GM12872 (cell line): ENCODE measurements around the gene GRIN2A.

ENCODE experiments used
- TF ChIP-seq, protein P1 (sequence below): IDR thresholded peaks from 3 replicates; pipeline ENCODE4 v1.5.1; 2011; ENCODE audit warnings: low read depth, mild to moderate bottlenecking, low read length, moderate library complexity; ENCODE audit not compliant: insufficient read depth

GRIN2A gene

DNA sequence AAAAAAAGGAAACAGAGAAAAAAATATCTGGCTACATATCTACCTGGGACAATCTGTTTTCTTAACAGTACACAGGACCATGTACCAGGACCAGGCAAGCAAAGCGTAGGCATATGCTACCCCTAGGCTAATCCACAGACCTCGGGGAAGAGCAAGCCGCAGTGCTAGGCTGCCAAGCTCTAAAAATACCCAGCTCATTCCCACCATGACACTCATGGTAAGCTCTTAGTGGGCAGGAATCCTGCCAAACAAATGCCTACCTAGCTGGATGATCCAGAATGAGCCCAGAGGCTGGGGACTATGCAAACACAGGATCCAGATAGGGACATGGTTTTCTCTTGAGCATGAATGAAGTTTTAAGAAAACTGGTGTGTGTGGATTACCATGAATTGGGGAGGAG is 95.6 kb downstream of the GRIN2A start:
- TF ChIP-seq, protein P1, sequence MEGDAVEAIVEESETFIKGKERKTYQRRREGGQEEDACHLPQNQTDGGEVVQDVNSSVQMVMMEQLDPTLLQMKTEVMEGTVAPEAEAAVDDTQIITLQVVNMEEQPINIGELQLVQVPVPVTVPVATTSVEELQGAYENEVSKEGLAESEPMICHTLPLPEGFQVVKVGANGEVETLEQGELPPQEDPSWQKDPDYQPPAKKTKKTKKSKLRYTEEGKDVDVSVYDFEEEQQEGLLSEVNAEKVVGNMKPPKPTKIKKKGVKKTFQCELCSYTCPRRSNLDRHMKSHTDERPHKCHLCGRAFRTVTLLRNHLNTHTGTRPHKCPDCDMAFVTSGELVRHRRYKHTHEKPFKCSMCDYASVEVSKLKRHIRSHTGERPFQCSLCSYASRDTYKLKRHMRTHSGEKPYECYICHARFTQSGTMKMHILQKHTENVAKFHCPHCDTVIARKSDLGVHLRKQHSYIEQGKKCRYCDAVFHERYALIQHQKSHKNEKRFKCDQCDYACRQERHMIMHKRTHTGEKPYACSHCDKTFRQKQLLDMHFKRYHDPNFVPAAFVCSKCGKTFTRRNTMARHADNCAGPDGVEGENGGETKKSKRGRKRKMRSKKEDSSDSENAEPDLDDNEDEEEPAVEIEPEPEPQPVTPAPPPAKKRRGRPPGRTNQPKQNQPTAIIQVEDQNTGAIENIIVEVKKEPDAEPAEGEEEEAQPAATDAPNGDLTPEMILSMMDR: no peak

DNA sequence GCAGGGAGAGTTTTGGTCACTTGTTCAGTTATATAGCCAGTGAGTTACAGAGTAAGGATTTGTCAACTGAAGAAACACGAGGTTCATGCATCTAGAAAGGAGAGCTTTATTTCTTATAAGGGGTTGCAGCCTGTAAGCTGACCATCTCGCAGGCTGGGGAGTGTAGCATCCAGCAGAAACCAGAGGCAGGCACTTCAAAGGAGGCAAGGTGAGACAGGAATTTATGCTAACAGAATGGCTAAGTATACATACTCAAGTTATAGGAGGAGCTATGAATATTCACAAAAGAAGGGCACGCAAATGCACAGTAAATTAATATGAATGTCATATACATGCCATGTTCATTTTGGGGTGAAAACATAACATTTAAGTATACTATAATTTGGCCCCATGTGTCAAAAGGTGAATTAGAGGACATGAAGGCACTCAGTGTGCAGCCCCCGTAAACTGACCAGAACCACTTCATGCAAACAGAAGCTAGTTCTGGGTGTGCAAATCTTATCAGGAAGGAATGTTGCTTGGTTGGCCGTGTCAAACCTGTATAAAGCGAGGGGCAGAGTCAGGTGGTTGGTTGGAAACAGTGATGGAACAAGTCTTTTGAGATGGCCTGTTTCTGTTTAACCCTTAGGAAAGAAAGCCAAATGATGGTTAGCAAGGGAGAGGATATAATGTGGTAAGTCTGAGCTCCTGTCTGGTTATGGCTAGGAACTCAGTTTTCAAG is 97.0 kb downstream of the GRIN2A start:
- TF ChIP-seq, protein P1: no peak

DNA sequence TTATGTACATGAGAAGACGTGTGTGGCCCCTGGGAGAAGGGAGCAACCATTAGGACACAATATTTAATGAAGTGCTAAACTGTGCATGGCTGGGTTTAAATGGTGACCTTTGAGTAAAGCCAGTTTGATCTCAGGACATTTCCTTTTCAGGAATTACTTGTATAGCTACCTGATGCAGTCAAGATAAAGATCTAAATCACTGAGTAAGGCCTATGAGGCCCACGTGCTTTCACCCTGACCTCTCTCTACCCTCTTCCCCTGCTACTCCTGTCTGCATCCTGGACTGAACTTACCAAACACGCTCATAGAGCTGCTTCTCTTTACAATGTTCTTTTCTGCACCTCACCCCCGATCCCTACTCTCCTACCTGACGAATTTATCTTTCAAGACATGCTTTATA is 98.9 kb downstream of the GRIN2A start:
- TF ChIP-seq, protein P1: no peak

DNA sequence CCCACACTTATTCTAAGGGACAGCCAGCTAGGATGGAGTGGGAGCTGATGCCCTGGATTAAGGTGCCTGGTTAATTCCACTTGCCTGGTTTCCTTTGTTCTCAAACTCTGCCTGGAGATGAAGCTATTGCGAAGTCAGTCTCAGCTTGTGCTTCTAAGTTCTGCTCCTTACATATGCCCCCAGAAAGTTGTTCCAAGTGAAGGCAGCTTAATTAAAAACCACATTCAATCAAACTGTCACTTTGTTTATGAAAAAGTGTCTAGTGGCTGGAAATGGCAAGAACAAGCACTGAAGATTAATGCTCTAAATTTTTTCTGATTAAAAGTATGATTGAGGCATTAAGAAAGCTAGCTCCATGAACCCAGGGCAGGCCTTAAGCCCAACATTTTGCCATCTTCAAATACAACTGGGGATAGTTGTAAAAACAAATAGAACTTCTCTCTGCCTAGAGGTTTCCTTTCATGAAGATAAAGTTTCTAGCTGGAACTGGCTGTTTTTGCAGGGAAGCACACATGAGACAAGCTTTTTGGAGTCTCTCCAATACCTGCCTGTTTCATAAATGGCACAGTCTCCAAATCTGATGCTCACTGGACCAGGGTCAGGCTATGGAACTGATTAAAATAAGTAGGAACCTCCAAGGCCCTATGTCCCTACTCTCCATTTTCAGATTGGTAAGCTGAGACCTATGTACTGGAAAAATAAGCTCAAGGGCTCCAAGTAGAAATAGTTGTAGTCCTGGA is 100.9 kb downstream of the GRIN2A start:
- TF ChIP-seq, protein P1: no peak

DNA sequence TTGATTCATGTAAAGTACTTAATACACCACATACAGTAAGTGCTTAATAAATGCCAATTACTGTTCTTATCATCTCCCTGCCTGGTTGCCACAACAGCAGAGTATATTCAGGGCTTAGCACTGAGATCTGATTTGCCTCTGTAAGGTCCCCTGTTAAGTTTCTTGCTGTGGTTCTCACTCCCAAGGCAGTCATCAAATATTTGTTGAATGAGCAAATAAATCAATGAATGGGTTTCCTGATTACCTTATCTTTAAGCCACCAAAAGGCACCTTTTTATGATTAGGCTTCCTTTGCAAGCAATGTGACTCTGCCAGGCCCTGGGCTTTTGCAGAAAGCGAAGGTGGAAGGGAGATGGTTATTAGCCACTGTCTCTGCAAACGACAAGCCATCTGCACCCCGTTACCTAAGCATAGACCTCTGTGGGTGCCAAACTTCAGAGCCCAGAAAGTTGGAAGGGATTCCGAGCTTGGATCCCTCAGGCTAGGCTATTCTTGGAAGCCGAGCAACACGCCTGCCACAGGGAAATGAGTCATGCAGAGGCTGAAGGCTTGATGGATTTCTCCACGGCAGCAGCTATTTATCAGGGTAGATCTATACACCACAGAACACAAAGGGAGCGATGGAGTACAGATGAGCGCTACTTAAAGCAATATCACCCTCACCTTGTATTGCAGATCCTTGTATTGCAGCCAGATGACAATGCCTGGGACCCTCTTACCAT is 102.0 kb downstream of the GRIN2A start:
- TF ChIP-seq, protein P1: no peak

DNA sequence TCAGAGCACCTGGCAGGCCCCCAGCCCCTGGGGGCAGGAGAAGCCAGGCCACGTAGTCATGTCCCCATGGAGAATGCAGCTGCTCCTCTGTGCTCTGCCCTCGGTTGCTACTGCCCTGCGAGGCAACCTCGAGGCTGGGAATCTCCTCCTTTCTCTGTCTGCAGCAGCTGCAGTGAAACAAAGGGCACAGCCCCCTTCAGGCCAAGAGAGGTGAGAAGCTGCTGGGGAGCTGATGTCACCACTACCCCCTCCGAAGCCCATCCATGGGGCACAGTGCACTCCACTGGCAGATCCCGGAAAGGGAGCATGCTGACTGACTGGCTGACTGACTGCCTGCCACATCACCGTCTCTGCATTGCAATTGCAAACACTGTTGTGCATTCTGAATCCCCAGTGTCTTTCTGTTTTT is 103.7 kb downstream of the GRIN2A start:
- TF ChIP-seq, protein P1: no peak

DNA sequence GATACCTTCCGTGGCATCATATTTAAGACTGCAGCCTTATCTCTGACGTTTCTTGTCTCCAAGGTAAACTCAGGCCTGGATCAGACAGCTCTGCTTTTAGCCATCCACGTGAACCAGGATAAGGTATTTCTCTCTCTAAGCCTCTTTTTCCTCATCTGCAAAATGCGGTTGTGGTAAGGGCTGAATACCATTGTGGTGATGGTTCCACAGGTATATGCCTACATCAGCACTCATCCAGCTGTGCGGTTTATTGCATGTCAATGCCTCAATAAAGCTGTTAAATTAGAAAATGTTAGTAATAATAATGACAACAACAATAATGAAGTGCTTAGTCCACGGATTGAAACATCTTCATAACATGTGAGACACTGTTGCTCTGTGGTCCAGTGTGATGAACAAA is 104.4 kb downstream of the GRIN2A start:
- TF ChIP-seq, protein P1: no peak
